ENCODE results near the gene NDST1. TPM values are rescaled to one million over a fixed set of nuclear protein-coding genes. Genes with fewer than 3 reads are reported as not detected.

The NDST1 gene
- total RNA-seq, 1 donor from 2014 or later: 112 TPM

Other genes with a start within 250 kb of the NDST1 start
- 0.28 TPM for gene CAMK2A, start 218.4 kb upstream of the NDST1 start, total RNA-seq
- gene ARSI, start 205.2 kb upstream of the NDST1 start, total RNA-seq: 1.7 TPM
- gene TCOF1, start 150.4 kb upstream of the NDST1 start, total RNA-seq: 24.8 TPM
- gene CD74, start 95.2 kb upstream of the NDST1 start, total RNA-seq: 125 TPM
- 1,847 TPM for gene RPS14, start 58.4 kb upstream of the NDST1 start, total RNA-seq
- 7.8 TPM for gene SYNPO, start 132.5 kb downstream of the NDST1 start, total RNA-seq
- not detected for gene MYOZ3, start 153.1 kb downstream of the NDST1 start, total RNA-seq
- 24.4 TPM for gene RBM22, start 192.9 kb downstream of the NDST1 start, total RNA-seq

Data from esophagus mucosa (tissue), 1 donor.